H1 (cell line): Measurements from ENCODE around the gene LRBA. TPM values are rescaled to one million over a fixed set of nuclear protein-coding genes. Genes with fewer than 3 reads are reported as not detected.

ENCODE experiments used
- CTCF ChIA-PET: fragments of 300-600 bp; sonication (Branson Sonifier 250); formaldehyde crosslinking; loops from one replicate; lab custom pipeline; 2021; ENCODE audit not compliant: partially characterized antibody; lab: Charles Lee
- POLR2A ChIA-PET: fragments of 300-600 bp; sonication (Branson Sonifier 250); formaldehyde crosslinking; loops from one replicate; lab custom pipeline; 2021; ENCODE audit warnings: inconsistent platforms; ENCODE audit not compliant: partially characterized antibody; lab: Charles Lee
- DNase-seq, 2 experiments: peaks; one replicate each; pipeline versions ENCODE4 v3.0.0 to v3.0.0-alpha.2; 2010 to 2022; ENCODE audit warnings: low spot score in 2 of 2, low read depth in 1 of 2, mixed read lengths in 1 of 2
- FAIRE-seq: peaks from 2 replicates; lab custom pipeline; 2011; peaks lifted over from hg19 to GRCh38; lab: Jason Lieb, UNC
- H2AFZ ChIP-seq: 2 replicates; pipeline ENCODE4 v1.8.1; 2012; ENCODE audit warnings: low read length, inconsistent platforms
- H2AK5ac ChIP-seq: 2 replicates; pipeline ENCODE4 v1.6.1; 2013; ENCODE audit warnings: low read depth, low read length
- H2BK120ac ChIP-seq: replicated peaks from 2 replicates; pipeline ENCODE3; 2013; ENCODE audit warnings: low read depth, low read length, inconsistent platforms
- H2BK12ac ChIP-seq: 2 replicates; pipeline ENCODE4 v1.6.1; 2013; ENCODE audit warnings: low read depth, low read length
- H2BK15ac ChIP-seq: 2 replicates; pipeline ENCODE4 v1.6.1; 2013; ENCODE audit warnings: low read length
- H2BK20ac ChIP-seq: 2 replicates; pipeline ENCODE4 v1.6.1; 2013; ENCODE audit warnings: low read length
- H2BK5ac ChIP-seq: 2 replicates; pipeline ENCODE4 v1.6.1; 2013; ENCODE audit warnings: low read depth, low read length
- H3K14ac ChIP-seq: 2 replicates; pipeline ENCODE4 v1.6.1; 2013; ENCODE audit warnings: inconsistent platforms; ENCODE audit not compliant: insufficient read length
- H3K18ac ChIP-seq: 2 replicates; pipeline ENCODE4 v1.6.1; 2013; ENCODE audit warnings: low read length; ENCODE audit errors: extremely low read depth
- H3K23ac ChIP-seq: 2 replicates; pipeline ENCODE4 v1.6.1; 2013; ENCODE audit warnings: inconsistent platforms; ENCODE audit not compliant: insufficient read length
- H3K23me2 ChIP-seq: 2 replicates; pipeline ENCODE4 v1.6.1; 2013; ENCODE audit warnings: low read depth, low read length
- H3K27ac ChIP-seq: 2 replicates; pipeline ENCODE4 v1.6.1; 2011; ENCODE audit warnings: low read depth, low read length, inconsistent platforms
- H3K27me3 ChIP-seq, 4 experiments: replicated peaks in 1 of 4; 1 replicate in 1 of 4; 2 replicates in 3 of 4; pipeline versions ENCODE4 v1.6.1 to v1.8.1; 2011 to 2013; ENCODE audit warnings: low read length in 3 of 4, mild to moderate bottlenecking in 3 of 4, inconsistent platforms in 2 of 4, mixed read lengths in 2 of 4, moderate library complexity in 1 of 4; ENCODE audit not compliant: control insufficient read depth in 3 of 4, insufficient read depth in 3 of 4; ENCODE audit errors: extremely low read depth in 1 of 4
- H3K36me3 ChIP-seq, 4 experiments: 2 replicates each; pipeline versions ENCODE4 v1.6.1 to v1.8.1; 2011 to 2013; ENCODE audit warnings: mild to moderate bottlenecking in 4 of 4, low read length in 3 of 4, moderate library complexity in 2 of 4, control low read depth in 1 of 4, inconsistent platforms in 1 of 4; ENCODE audit not compliant: insufficient read depth in 4 of 4, control insufficient read depth in 2 of 4
- H3K4ac ChIP-seq: replicated peaks from 2 replicates; pipeline ENCODE3; 2013; ENCODE audit warnings: low read length, low read depth, mixed read lengths, inconsistent platforms; ENCODE audit not compliant: insufficient read length
- H3K4me1 ChIP-seq, 4 experiments: replicated peaks in 1 of 4; 1 replicate in 1 of 4; 2 replicates in 3 of 4; pipeline versions ENCODE4 v1.6.1 to v1.8.1; 2011 to 2013; ENCODE audit warnings: low read length in 3 of 4, inconsistent platforms in 2 of 4, mixed read lengths in 1 of 4; ENCODE audit not compliant: insufficient read depth in 4 of 4, control insufficient read depth in 3 of 4
- H3K4me2 ChIP-seq, 2 experiments: 2 replicates each; pipeline versions ENCODE4 v1.6.1 to v1.8.1; 2011 to 2013; ENCODE audit warnings: low read depth in 2 of 2, low read length in 2 of 2, control low read depth in 1 of 2, inconsistent platforms in 1 of 2, mild to moderate bottlenecking in 1 of 2; ENCODE audit not compliant: insufficient read depth in 1 of 2
- H3K4me3 ChIP-seq, 4 experiments: fragments of 200-600, 300-600 bp in 1 of 4; sonication (generic), shearing (Covaris generic), sonication (Bioruptor Twin) in 1 of 4; 2 replicates each; pipeline versions ENCODE4 v1.5.1 to v1.8.1; 2011 to 2016; ENCODE audit warnings: low read length in 4 of 4, low read depth in 3 of 4, control low read depth in 2 of 4, inconsistent platforms in 2 of 4, mild to moderate bottlenecking in 2 of 4, mixed read lengths in 1 of 4, moderate library complexity in 1 of 4; ENCODE audit not compliant: insufficient read depth in 2 of 4; ENCODE audit errors: extremely low read depth in 1 of 4
- H3K56ac ChIP-seq: replicated peaks from 2 replicates; pipeline ENCODE3; 2013; ENCODE audit warnings: low read depth, mild to moderate bottlenecking, mixed read lengths, low read length, inconsistent platforms; ENCODE audit not compliant: insufficient read length
- H3K79me1 ChIP-seq: 2 replicates; pipeline ENCODE4 v1.6.1; 2013; ENCODE audit warnings: low read depth, low read length, control low read depth
- H3K79me2 ChIP-seq, 2 experiments: 2 replicates each; pipeline versions ENCODE4 v1.6.1 to v1.8.1; 2012 to 2013; ENCODE audit warnings: low read length in 2 of 2, mild to moderate bottlenecking in 2 of 2, inconsistent platforms in 1 of 2; ENCODE audit not compliant: insufficient read depth in 2 of 2, control insufficient read depth in 1 of 2
- H3K9ac ChIP-seq, 4 experiments: replicated peaks in 1 of 4; 1 replicate in 1 of 4; 2 replicates in 3 of 4; pipeline versions ENCODE4 v1.6.1 to v1.8.1; 2011 to 2013; ENCODE audit warnings: low read depth in 3 of 4, low read length in 3 of 4, control low read depth in 2 of 4, mild to moderate bottlenecking in 2 of 4, moderate library complexity in 2 of 4, inconsistent platforms in 1 of 4; ENCODE audit errors: extremely low read depth in 1 of 4
- H3K9me3 ChIP-seq, 2 experiments: 2 replicates each; pipeline versions ENCODE4 v1.6.1 to v1.8.1; 2012 to 2013; ENCODE audit warnings: mild to moderate bottlenecking in 2 of 2, moderate library complexity in 2 of 2, control low read depth in 1 of 2, inconsistent platforms in 1 of 2, low read depth in 1 of 2, low read length in 1 of 2, mixed read lengths in 1 of 2; ENCODE audit not compliant: insufficient read depth in 2 of 2
- H4K20me1 ChIP-seq, 2 experiments: replicated peaks in 1 of 2; 2 replicates each; pipeline versions ENCODE3 to v1.8.1; 2011 to 2013; ENCODE audit warnings: inconsistent platforms in 2 of 2, low read length in 2 of 2, mild to moderate bottlenecking in 1 of 2; ENCODE audit not compliant: insufficient read depth in 2 of 2, control insufficient read depth in 1 of 2
- H4K5ac ChIP-seq: 2 replicates; pipeline ENCODE4 v1.6.1; 2013; ENCODE audit warnings: low read length, low read depth, mixed read lengths, inconsistent platforms; ENCODE audit not compliant: insufficient read length
- H4K8ac ChIP-seq: 2 replicates; pipeline ENCODE4 v1.8.0; 2013; ENCODE audit warnings: mild to moderate bottlenecking, moderate library complexity, low read length, inconsistent platforms; ENCODE audit not compliant: insufficient read depth; ENCODE audit errors: extremely low read depth
- H4K91ac ChIP-seq: replicated peaks from 2 replicates; pipeline ENCODE3; 2013; ENCODE audit warnings: low read length, mixed read lengths, inconsistent platforms; ENCODE audit not compliant: insufficient read length
- BCL11A ChIP-seq, 2 experiments: IDR thresholded peaks; one replicate each; pipeline ENCODE4 v1.6.1; 2011; ENCODE audit warnings: low read depth in 2 of 2, low read length in 2 of 2, mild to moderate bottlenecking in 2 of 2
- CEBPB ChIP-seq: IDR thresholded peaks from 2 replicates; pipeline ENCODE4 v1.6.1; 2012; ENCODE audit warnings: low read depth, low read length
- CHD2 ChIP-seq: IDR thresholded peaks from 2 replicates; pipeline ENCODE4 v1.6.1; 2012; ENCODE audit warnings: low read length, improper control_type of control experiment
- CTBP2 ChIP-seq: IDR thresholded peaks from 2 replicates; pipeline ENCODE4 v1.7.0; 2011; ENCODE audit warnings: borderline replicate concordance, mild to moderate bottlenecking, moderate library complexity, mixed read lengths, low read length; ENCODE audit not compliant: insufficient read depth, insufficient read length
- SIRT6 ChIP-seq: IDR thresholded peaks from one replicate; pipeline ENCODE4 v1.7.1; 2012; ENCODE audit warnings: low read length, inconsistent platforms
- SRF ChIP-seq: IDR thresholded peaks from 2 replicates; pipeline ENCODE4 v1.6.1; 2011; ENCODE audit warnings: mild to moderate bottlenecking, low read depth, low read length, moderate library complexity
- SUZ12 ChIP-seq: fragments of 200-600 bp; sonication (generic); IDR thresholded peaks from 2 replicates; pipeline ENCODE4 v1.6.1; 2012; ENCODE audit warnings: mild to moderate bottlenecking, inconsistent platforms, low read length, moderate library complexity, mixed read lengths
- ZNF274 ChIP-seq: IDR thresholded peaks from 2 replicates; pipeline ENCODE4 v1.7.0; 2012; ENCODE audit warnings: low read length, borderline replicate concordance; ENCODE audit errors: extremely low read depth
- polyA plus RNA-seq, 7 experiments: library from polyadenylated mRNA; depleted of rRNA in 3 of 7; stranded (reverse) in 5 of 7; unstranded in 2 of 7; fragments of >200 nt in 5 of 7; fragments of 200-250 nt in 2 of 7; gene quantifications; 1 replicate in 5 of 7; 2 replicates in 1 of 7; 4 replicates in 1 of 7; pipeline versions ENCODE4 v1.2.1 to v1.2.3, GENCODE V29; 2011 to 2013; ENCODE audit warnings: missing spikeins in 2 of 7, mixed read lengths in 2 of 7
- total RNA-seq: library from RNA; stranded (reverse); fragmentation: NEBNext Ultra II Directional; extraction: Animal tissue kit (Norgen Biotek cat#: 25700); gene quantifications from 2 replicates; pipeline ENCODE4 v1.2.1, GENCODE V29; 2021
- TF ChIP-seq, protein P1 (sequence below): IDR thresholded peaks from 2 replicates; pipeline ENCODE4 v1.6.1; 2012; ENCODE audit warnings: inconsistent platforms
- TF ChIP-seq, protein P2 (sequence below): IDR thresholded peaks from 2 replicates; pipeline ENCODE4 v1.6.1; 2012; ENCODE audit warnings: low read length, inconsistent platforms
- TF ChIP-seq, protein P3 (sequence below): IDR thresholded peaks from 2 replicates; pipeline ENCODE4 v1.6.1; 2011; ENCODE audit warnings: low read depth, mild to moderate bottlenecking, low read length; ENCODE audit not compliant: insufficient read depth
- TF ChIP-seq, protein P4 (sequence below): IDR thresholded peaks from 2 replicates; pipeline ENCODE4 v1.6.1; 2012; ENCODE audit warnings: inconsistent platforms

Gene LRBA
- total and polyA plus RNA-seq, 2 of the 8 experiments (the other 6 are each of a cell fraction or from before 2014, with no cell fraction given), result 54.6 to 83.2 TPM

DNA sequence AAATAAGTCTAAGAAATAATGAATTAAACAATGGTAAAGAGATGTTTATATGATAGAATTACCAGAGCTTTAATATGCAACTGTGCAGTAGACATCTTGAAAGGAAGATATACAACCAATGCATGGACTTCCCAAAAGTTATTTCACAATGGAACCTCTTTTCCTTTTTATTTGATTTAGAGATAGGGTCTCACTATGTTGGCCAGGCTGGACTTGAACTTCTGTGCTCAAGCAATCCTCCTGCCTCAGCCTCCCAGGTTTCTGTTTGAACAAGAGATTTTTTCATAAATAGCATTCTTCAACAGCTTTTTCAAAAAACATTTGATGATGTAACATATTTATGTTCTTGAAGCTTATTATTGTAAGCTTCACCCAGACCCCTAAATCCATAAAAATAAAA, 72.0 kb downstream of the LRBA start:
- no peaks in the 10 kb centered on the region for H3K27me3 ChIP-seq
- peaks cover 0 to 77% of the 10 kb centered on the region in 2 experiments; a peak in 2 of 4 replicates for H3K79me2 ChIP-seq
- POLR2A ChIA-PET, result no interaction called here
- no peak overlapping the region for H4K91ac ChIP-seq
- H3K27ac ChIP-seq, result no peak overlapping the region
- H2AFZ ChIP-seq, result no peak overlapping the region
- no peaks in the 10 kb centered on the region for H3K9me3 ChIP-seq
- no peak overlapping the region for H3K14ac ChIP-seq
- H3K23ac ChIP-seq, result no peak overlapping the region
- DNase-seq (no peak), FAIRE-seq (no peak)
- H2AK5ac ChIP-seq, result no peak overlapping the region
- H4K5ac ChIP-seq, result no peak overlapping the region
- H3K4me1 ChIP-seq, result peaks cover 2 to 6% (median 3%) of the 10 kb centered on the region in 4 experiments; a peak in 4 of 7 replicates
- no peak overlapping the region for H3K4me2 ChIP-seq
- H3K56ac ChIP-seq, result no peak overlapping the region
- H3K23me2 ChIP-seq, result no peaks in the 10 kb centered on the region
- no peak overlapping the region for H3K18ac ChIP-seq
- H3K9ac ChIP-seq, result no peak overlapping the region
- no peak overlapping the region for H2BK20ac ChIP-seq
- H4K8ac ChIP-seq, result no peak overlapping the region
- H2BK12ac ChIP-seq, result no peak overlapping the region
- no peak overlapping the region for H2BK5ac ChIP-seq
- H4K20me1 ChIP-seq, result no peaks in the 10 kb centered on the region
- no peak overlapping the region for H3K4ac ChIP-seq
- H2BK120ac ChIP-seq, result no peak overlapping the region
- no peak overlapping the region for H3K4me3 ChIP-seq
- H2BK15ac ChIP-seq, result no peak overlapping the region
- H3K79me1 ChIP-seq, result no peaks in the 10 kb centered on the region; the same call in 1 of the 2 replicates
- CTCF ChIA-PET, result interaction anchor here (0.6 to 0.9 kb wide), 2 partner anchors 17 to 357 kb away, joined by 3 read pairs; no protein-coding TSS in a partner anchor
- no peaks in the 10 kb centered on the region for H3K36me3 ChIP-seq
- TF ChIP-seq, protein P1, sequence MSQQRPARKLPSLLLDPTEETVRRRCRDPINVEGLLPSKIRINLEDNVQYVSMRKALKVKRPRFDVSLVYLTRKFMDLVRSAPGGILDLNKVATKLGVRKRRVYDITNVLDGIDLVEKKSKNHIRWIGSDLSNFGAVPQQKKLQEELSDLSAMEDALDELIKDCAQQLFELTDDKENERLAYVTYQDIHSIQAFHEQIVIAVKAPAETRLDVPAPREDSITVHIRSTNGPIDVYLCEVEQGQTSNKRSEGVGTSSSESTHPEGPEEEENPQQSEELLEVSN, result no peak
- no peak for TF ChIP-seq BCL11A (IDR thresholded peaks at IDR 0.05; ENCODE audit: low read depth in 2 of 2, low read length in 2 of 2)
- TF ChIP-seq SUZ12, result no peak
- no peak for TF ChIP-seq CHD2
- TF ChIP-seq SRF, result no peak
- TF ChIP-seq, protein P2, sequence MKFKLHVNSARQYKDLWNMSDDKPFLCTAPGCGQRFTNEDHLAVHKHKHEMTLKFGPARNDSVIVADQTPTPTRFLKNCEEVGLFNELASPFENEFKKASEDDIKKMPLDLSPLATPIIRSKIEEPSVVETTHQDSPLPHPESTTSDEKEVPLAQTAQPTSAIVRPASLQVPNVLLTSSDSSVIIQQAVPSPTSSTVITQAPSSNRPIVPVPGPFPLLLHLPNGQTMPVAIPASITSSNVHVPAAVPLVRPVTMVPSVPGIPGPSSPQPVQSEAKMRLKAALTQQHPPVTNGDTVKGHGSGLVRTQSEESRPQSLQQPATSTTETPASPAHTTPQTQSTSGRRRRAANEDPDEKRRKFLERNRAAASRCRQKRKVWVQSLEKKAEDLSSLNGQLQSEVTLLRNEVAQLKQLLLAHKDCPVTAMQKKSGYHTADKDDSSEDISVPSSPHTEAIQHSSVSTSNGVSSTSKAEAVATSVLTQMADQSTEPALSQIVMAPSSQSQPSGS, result no peak
- no peak for TF ChIP-seq CTBP2
- TF ChIP-seq CEBPB, result no peak
- TF ChIP-seq ZNF274, result no peak
- TF ChIP-seq SIRT6, result no peak
- TF ChIP-seq, protein P3, sequence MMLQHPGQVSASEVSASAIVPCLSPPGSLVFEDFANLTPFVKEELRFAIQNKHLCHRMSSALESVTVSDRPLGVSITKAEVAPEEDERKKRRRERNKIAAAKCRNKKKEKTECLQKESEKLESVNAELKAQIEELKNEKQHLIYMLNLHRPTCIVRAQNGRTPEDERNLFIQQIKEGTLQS, result no peak
- TF ChIP-seq, protein P4, sequence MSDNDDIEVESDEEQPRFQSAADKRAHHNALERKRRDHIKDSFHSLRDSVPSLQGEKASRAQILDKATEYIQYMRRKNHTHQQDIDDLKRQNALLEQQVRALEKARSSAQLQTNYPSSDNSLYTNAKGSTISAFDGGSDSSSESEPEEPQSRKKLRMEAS, result no peak
